Activated CD8-positive, alpha-beta memory T cell treated with anti-CD3 and anti-CD28 coated beads, Interleukin-2, amount 10 ng/mL, durations not matched to agents 7 days and 5 days (primary cell): ENCODE measurements around the gene GRIK5. TPM values are rescaled to one million over a fixed set of nuclear protein-coding genes. Genes with fewer than 3 reads are reported as not detected.

ENCODE experiments used
- ATAC-seq: fragments of 150-1000 bp; cut with Tn5 transposase; one replicate; pipeline ENCODE4 v1.10.0; 2021; ENCODE audit warnings: moderate library complexity
- CTCF ChIA-PET: fragments of 350-600 bp; sonication (Branson Sonifier 250); formaldehyde crosslinking; loops from one replicate; lab custom pipeline; 2021; ENCODE audit warnings: antibody characterized with exemption; lab: Charles Lee
- DNase-seq: peaks from one replicate; pipeline ENCODE4 v3.0.0-alpha.2; 2020
- H3K27ac Mint-ChIP-seq: one replicate; pipeline ENCODE4 v1.8.0; 2021; ENCODE audit warnings: mild to moderate bottlenecking, mixed read lengths
- H3K27me3 Mint-ChIP-seq: one replicate; pipeline ENCODE4 v1.8.0; 2021; ENCODE audit warnings: mixed read lengths
- H3K36me3 Mint-ChIP-seq: one replicate; pipeline ENCODE4 v1.8.0; 2021; ENCODE audit warnings: mild to moderate bottlenecking, mixed read lengths
- H3K4me1 Mint-ChIP-seq: one replicate; pipeline ENCODE4 v1.8.0; 2021; ENCODE audit warnings: mixed read lengths
- H3K4me3 Mint-ChIP-seq: one replicate; pipeline ENCODE4 v1.8.0; 2021; ENCODE audit warnings: mild to moderate bottlenecking, moderate library complexity, mixed read lengths
- H3K9me3 Mint-ChIP-seq: one replicate; pipeline ENCODE4 v1.8.0; 2022; ENCODE audit warnings: low read depth, mixed read lengths
- total RNA-seq, 2 experiments: library from RNA; stranded (reverse); gene quantifications; one replicate each; pipeline ENCODE4 v1.2.3, GENCODE V29; 2021

GRIK5 gene
- total RNA-seq, 2 experiments from 2014 or later: 0.44 to 0.56 TPM

- H3K36me3 Mint-ChIP-seq: no peaks in the 10 kb centered on the region
- H3K4me1 Mint-ChIP-seq: peaks cover 12% of the 10 kb centered on the region
- CTCF ChIA-PET: interaction anchor here (1.0 kb wide), 1 partner anchor 31 kb away, joined by 3 read pairs; no protein-coding TSS in a partner anchor
- no peaks in the 10 kb centered on the region for H3K9me3 Mint-ChIP-seq
- ATAC-seq (no peak), DNase-seq (no peak)
- no peak overlapping the region for H3K27ac Mint-ChIP-seq
- no peak overlapping the region for H3K4me3 Mint-ChIP-seq
- H3K27me3 Mint-ChIP-seq: peaks cover 37% of the 10 kb centered on the region
Measured at GRCh38 chr19:42003506-42004294, 66.3 kb downstream of the GRIK5 start.

DNA sequence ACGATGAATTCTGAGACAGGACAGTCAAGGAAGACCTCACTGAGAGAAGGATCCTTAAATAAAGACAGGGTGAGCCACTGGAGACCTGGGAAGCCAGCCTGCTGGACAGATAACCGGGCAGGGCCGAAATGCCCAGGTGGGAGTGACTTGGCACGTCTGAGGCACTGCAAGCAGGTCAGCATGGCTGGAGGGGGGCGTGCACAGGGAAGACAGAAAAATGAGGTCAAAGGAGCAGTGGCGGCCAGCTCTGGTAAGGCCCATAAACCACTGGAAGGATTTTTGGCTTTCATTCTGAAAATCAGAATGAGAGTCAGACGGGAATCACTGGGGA, 70.2 kb downstream of the GRIK5 start:
- DNase-seq (no peak), ATAC-seq (no peak)
- H3K4me3 Mint-ChIP-seq: no peak overlapping the region

DNA sequence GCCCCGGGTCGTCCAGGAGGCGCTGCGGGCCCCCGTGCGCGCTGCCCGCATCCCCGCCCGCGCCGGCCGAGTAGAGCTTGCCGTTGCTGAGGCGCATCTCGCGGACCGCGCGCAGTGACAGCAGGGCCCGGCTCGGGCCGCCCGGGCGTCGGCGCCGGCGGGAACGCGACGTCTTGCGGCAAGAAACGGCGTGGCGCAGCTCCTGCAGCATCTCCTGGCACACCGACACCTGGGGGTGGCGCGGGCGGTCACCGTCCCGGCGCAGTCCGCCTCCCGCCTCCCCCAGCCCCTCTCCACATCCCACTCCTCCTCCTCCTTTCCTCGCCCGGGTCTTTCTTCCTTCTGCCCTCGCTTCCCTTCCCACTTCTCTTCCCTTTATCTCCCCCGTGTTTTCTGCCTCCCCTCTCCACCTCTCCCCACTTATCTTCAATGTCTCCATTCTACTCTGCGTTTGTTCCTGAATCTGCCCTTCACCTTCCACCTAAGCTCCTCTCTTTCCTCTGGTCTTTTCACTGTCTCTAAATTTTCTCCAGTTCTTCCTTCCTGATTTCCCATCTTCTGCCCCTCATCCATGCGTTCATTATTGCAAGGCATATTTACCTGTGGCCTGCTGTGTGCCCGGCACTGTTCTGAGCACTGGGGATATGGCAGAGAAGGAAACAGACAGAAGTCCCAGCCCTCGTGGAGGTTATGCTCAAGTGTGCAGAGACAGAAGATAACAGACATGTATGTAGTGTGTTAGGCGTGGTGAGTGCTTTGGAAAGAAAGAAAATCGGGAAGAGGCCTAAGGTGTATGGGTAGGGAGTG, 70.7 kb downstream of the GRIK5 start:
- no peak overlapping the region for H3K27ac Mint-ChIP-seq
- H3K36me3 Mint-ChIP-seq: no peaks in the 10 kb centered on the region
- ATAC-seq: no peak
- no peak for DNase-seq
- peaks cover 72% of the 10 kb centered on the region for H3K27me3 Mint-ChIP-seq
- H3K9me3 Mint-ChIP-seq: no peaks in the 10 kb centered on the region
- CTCF ChIA-PET: interaction anchor here (0.9 to 2.3 kb wide), 3 partner anchors 29 to 109 kb away, joined by 3 to 6 read pairs (median 3); no protein-coding TSS in a partner anchor
- no peak overlapping the region for H3K4me3 Mint-ChIP-seq
- H3K4me1 Mint-ChIP-seq: peaks cover 28% of the 10 kb centered on the region

More for the DNA sequence above, 70.2 kb downstream of the GRIK5 start:
- Mint-ChIP-seq H3K27ac (no peak overlapping the region), H3K4me1 (peaks cover 28% of the 10 kb centered on the region), H3K27me3 (peaks cover 68% of the 10 kb centered on the region), H3K9me3 (no peaks in the 10 kb centered on the region), H3K36me3 (no peaks in the 10 kb centered on the region)
- CTCF ChIA-PET: interaction anchor here (2.3 kb wide), 1 partner anchor 29 kb away, joined by 6 read pairs; no protein-coding TSS in a partner anchor

DNA sequence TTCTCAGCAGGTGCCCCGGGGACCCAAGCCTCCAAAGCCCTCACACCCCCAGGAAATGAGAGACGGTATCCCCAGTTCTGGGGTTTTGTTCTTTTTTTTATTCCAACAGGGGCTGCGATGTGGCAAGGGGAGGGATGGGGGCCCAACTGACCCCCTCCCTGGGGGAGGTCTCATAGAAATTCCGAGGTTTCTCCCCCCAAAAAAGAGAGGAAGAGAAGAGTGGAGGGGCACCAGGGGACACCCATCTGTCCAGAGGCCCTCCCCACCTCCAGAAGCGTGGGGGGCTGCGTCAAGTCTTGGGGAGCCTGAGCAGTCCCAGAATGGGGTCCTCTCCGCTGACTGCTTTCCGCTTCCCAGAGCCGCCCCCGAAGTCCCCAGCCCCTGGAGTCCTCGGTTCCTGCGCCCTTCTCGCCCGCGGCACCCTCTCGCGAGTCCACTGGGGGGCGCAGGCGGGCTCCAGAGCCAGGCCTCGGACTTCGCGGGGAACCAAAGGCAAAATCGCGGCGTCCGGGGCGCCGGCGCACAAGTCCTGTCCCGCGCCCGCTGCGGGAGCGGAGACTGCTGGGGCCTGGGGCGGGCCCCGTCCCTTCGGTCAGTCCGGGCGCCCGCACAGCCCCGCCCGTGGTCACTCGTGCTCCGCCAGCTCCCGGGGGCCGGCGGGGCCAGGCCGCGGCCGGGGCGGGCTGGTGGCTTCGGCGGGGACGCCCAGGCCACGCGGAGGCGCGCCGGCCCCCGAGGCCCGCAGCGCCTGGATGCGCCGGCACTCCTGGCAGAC, 71.6 kb downstream of the GRIK5 start:
- no peaks in the 10 kb centered on the region for H3K9me3 Mint-ChIP-seq
- CTCF ChIA-PET: interaction anchor here (0.9 to 1.5 kb wide), 3 partner anchors 37 to 110 kb away, joined by 3 to 4 read pairs (median 3); no protein-coding TSS in a partner anchor
- no peak overlapping the region for H3K4me3 Mint-ChIP-seq
- no peak overlapping the region for H3K27ac Mint-ChIP-seq
- DNase-seq: peak; percentile 58
- H3K27me3 Mint-ChIP-seq: peaks cover 70% of the 10 kb centered on the region
- H3K36me3 Mint-ChIP-seq: no peaks in the 10 kb centered on the region
- ATAC-seq: no peak
- H3K4me1 Mint-ChIP-seq: peaks cover 30% of the 10 kb centered on the region

DNA sequence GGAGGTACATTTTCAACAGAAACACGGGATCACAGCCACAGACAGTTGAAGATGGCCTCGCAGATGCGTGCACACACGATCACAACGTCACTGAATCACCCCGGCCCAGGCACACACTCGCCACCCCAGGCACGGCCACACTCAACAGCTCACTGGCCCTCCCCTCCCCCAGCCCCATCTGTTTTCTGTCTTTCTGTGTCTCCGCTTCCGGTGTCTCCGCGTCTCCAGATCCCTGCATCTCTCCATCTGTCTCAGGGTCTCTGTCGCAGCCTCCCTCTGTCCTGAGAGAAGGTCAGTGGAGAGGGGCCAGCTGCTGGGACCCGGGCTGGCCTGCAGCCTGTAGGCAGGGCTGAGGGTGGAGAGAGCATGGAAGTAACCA, 72.2 kb downstream of the GRIK5 start:
- H3K27ac Mint-ChIP-seq: no peak overlapping the region
- no peak for DNase-seq
- CTCF ChIA-PET: interaction anchor here (0.6 to 1.5 kb wide), 3 partner anchors 37 to 320 kb away, joined by 3 to 4 read pairs (median 3); no protein-coding TSS in a partner anchor
- no peak for ATAC-seq
- no peaks in the 10 kb centered on the region for H3K36me3 Mint-ChIP-seq
- H3K9me3 Mint-ChIP-seq: no peaks in the 10 kb centered on the region
- peaks cover 70% of the 10 kb centered on the region for H3K27me3 Mint-ChIP-seq
- H3K4me3 Mint-ChIP-seq: no peak overlapping the region
- H3K4me1 Mint-ChIP-seq: peaks cover 30% of the 10 kb centered on the region

- Mint-ChIP-seq H3K36me3 (no peaks in the 10 kb centered on the region), H3K4me1 (peaks cover 28% of the 10 kb centered on the region), H3K27ac (no peak overlapping the region), H3K27me3 (peaks cover 72% of the 10 kb centered on the region), H3K9me3 (no peaks in the 10 kb centered on the region), H3K4me3 (no peak overlapping the region)
- DNase-seq (peak; percentile 55), ATAC-seq (peak; percentile 38)
- CTCF ChIA-PET: interaction anchor here (0.6 to 1.5 kb wide), 4 partner anchors 35 to 321 kb away, joined by 3 to 4 read pairs (median 3); no protein-coding TSS in a partner anchor
Measured at GRCh38 chr19:41997121-41997850, 72.7 kb downstream of the GRIK5 start.

DNA sequence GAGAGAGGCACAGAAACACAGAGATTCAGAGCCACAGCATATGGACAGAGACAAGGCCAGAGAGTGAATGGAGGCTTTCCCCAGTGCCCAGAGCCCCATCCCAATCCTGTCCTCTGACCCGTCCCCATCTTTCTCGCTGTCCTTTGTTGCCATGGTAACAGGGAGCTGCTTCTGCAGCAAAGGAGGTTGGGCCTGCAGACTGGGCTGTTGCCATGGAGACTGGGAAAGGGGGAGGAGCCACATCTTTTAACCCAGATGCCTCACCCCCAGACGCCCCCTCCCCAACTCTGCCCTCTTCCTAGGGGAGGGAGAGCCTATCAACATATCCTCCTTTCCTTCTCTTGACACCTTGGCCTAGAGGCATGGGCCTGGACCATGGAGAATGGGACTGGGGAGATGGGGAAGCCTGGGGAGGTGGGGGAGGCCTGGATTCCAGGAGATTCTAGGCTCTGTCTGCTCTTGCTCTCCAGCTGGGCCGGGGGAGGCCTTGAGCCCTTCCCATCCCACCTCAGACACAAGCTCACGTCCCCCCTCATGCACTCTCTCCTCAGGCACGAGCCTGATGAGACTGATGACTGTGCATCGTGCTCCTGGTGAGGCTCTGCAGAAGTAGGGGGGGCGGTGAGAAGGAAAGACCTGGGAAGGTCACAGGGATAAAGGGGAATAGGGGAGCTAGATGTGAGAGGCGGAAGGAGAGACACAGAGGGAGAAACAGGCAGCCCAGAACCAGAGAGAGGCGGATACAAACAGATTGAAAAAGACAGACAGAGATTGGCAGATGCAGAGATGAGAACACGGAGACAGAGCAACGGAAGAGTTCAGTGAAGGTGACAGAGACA, 73.8 kb downstream of the GRIK5 start:
- H3K27me3 Mint-ChIP-seq: peaks cover 60% of the 10 kb centered on the region
- ATAC-seq (no peak), DNase-seq (no peak)
- CTCF ChIA-PET: interaction anchor here (1.2 kb wide), 1 partner anchor 36 kb away, joined by 3 read pairs; no protein-coding TSS in a partner anchor
- no peaks in the 10 kb centered on the region for H3K36me3 Mint-ChIP-seq
- H3K4me3 Mint-ChIP-seq: no peak overlapping the region
- no peaks in the 10 kb centered on the region for H3K9me3 Mint-ChIP-seq
- H3K27ac Mint-ChIP-seq: no peak overlapping the region
- peaks cover 22% of the 10 kb centered on the region for H3K4me1 Mint-ChIP-seq

DNA sequence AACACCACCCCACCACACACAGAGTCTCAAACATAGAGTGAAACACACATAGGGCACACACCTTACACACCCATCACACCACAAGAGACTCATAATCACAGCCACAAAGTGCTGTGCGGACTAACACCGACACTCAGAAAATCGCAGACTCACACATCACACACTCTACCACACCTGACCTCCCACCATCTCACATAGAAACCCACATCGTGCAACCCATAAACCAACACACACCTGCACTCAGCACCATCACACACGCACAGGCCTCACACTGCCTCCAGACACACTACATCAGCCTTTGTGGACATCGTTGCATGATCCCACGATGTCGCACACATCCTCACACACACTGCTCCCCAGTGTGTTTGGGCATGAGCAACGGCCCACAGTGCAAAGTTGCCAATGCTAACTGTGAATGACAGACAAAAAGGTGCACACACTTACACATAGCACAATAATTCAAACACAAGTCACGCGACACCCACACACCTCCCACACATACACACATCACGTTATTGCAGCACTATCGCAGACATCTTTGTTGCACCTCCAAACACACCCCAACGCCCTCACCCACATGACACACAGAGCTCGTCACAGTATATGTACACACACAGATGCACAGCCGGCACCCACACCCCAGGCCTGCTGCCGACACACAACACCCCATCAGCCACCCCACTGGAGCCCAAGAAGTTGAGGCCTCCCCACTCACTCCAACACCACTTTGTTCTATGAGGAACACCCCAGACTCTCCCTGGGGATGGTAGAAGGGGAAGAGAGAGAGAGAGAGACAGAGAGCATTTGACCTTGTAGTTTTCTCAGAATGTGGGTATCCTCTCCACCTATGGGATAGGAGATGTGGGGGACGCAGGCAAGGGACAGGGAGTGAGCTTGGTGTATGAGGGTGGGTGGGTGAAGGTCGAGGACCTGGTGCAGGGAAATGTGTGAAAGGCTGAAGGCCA, 74.7 kb downstream of the GRIK5 start:
- no peaks in the 10 kb centered on the region for H3K9me3 Mint-ChIP-seq
- peaks cover 22% of the 10 kb centered on the region for H3K4me1 Mint-ChIP-seq
- CTCF ChIA-PET: no interaction called here
- ATAC-seq (no peak), DNase-seq (no peak)
- H3K4me3 Mint-ChIP-seq: peak overlapping the region; percentile 10
- peaks cover 53% of the 10 kb centered on the region for H3K27me3 Mint-ChIP-seq
- no peak overlapping the region for H3K27ac Mint-ChIP-seq
- H3K36me3 Mint-ChIP-seq: no peaks in the 10 kb centered on the region

- Mint-ChIP-seq H3K9me3 (no peaks in the 10 kb centered on the region), H3K36me3 (no peaks in the 10 kb centered on the region), H3K4me3 (peak overlapping the region; percentile 10), H3K27ac (no peak overlapping the region), H3K4me1 (peaks cover 22% of the 10 kb centered on the region), H3K27me3 (peaks cover 46% of the 10 kb centered on the region)
- CTCF ChIA-PET: interaction anchor here (0.6 kb wide), 1 partner anchor 41 kb away, joined by 3 read pairs; no protein-coding TSS in a partner anchor
- ATAC-seq (peak; percentile 4), DNase-seq (no peak)
Measured at GRCh38 chr19:41994521-41994971, 75.5 kb downstream of the GRIK5 start.

DNA sequence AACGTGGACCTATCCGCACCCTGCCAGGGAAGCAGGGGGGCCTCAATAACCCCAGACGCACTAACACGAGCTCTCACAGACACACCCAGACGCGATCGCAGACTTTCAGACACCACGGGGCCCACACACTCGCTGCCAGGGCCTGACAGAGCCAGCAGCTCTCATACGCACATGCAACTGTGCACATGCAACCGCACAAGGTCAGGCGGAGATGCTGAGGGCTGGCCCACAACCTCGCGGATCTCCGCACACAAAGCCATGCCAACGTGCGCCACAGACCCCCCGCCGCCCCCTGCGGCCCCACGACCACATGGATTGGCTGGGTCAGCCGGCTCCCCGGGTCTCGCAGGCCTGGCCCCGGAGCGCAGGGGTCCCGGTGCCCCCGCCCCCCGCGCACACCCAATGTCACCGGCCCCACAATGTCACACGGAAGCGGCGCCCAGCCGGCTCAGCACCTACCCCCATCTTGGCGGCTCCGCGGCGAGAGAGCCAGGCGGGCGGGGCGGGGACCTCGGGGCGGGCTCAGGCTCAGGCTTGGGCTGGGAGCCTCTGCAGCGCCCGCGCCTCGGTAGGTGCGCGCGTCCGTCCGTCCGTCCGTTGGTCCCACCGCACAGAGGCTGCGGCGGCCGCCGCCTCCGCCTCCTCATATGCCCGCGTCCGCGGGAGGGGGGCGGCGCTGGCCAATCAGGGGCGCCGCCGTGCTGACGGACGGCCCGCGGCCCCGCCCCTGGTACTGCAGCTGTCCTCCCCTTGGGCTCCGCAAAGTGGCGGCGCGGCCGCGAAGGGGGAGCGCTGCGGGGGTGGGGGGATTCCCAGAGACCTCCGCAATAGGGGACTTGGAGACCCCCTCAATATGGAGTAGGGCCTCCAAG, 76.2 kb downstream of the GRIK5 start, which contains the start of gene ATP1A3:
Gene ATP1A3, minus strand, starts transcription at position 619 of the 872 bp plus-strand sequence. Its CDS starts 154 bp downstream, at position 465.
- Mint-ChIP-seq H3K27me3 (peaks cover 41% of the 10 kb centered on the region), H3K27ac (no peak within 1 kb of the TSS), H3K4me1 (peaks cover 20% of the 10 kb centered on the region)

More for the DNA sequence above, 76.2 kb downstream of the GRIK5 start, which contains the start of gene ATP1A3:
- ATAC-seq (peak; percentile 87), DNase-seq (peak; percentile 72)
- Mint-ChIP-seq H3K9me3 (no peaks in the 10 kb centered on the region), H3K36me3 (no peaks in the 10 kb centered on the region), H3K4me3 (peak within 1 kb of the TSS; percentile 76)
- CTCF ChIA-PET: interaction anchor here (0.6 to 1.2 kb wide), 2 partner anchors 37 to 41 kb away, joined by 3 read pairs; no protein-coding TSS in a partner anchor
